ENCODE results near the gene SPAG16.

DNA sequence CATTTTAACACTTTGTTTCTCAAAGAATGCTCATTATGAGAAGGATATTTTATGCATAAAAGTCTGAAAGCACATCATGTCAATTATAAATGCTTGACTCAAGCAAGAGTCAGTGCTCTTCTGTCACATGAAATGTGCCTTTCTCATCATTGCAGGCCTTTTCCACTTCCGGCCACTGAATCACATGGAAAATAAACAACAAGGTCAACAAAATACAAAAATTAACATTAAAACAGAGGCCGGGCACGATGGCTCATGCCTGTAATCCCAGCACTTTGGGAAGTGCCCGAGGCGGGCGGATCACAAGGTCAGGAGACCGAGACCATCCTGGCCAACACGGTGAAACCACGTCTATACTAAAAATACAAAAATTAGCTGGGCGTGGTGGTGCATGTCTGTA is 480.6 kb downstream of the SPAG16 start:
- TF ChIP-seq, protein P1, sequence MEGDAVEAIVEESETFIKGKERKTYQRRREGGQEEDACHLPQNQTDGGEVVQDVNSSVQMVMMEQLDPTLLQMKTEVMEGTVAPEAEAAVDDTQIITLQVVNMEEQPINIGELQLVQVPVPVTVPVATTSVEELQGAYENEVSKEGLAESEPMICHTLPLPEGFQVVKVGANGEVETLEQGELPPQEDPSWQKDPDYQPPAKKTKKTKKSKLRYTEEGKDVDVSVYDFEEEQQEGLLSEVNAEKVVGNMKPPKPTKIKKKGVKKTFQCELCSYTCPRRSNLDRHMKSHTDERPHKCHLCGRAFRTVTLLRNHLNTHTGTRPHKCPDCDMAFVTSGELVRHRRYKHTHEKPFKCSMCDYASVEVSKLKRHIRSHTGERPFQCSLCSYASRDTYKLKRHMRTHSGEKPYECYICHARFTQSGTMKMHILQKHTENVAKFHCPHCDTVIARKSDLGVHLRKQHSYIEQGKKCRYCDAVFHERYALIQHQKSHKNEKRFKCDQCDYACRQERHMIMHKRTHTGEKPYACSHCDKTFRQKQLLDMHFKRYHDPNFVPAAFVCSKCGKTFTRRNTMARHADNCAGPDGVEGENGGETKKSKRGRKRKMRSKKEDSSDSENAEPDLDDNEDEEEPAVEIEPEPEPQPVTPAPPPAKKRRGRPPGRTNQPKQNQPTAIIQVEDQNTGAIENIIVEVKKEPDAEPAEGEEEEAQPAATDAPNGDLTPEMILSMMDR (IDR thresholded peaks at IDR 0.05; ENCODE audit: low read depth, low read length): no peak
- no peak for TF ChIP-seq EZH2phosphoT487 (IDR thresholded peaks at IDR 0.05; ENCODE audit: low read depth)
